Stimulated activated naive CD4-positive, alpha-beta T cell treated with Interleukin-2 at 50 U/mL for 16 hours (primary cell): ENCODE measurements around the gene ZNF280A.
"Not testable (repeated sequence)": the region's sequence is repeated elsewhere in the genome, so short reads cannot be mapped to it uniquely, and the experiment has no call there.

Experiments
- DNase-seq: peaks from one replicate; lab custom pipeline; 2025; lab: John Stamatoyannopoulos, UW

Gene ZNF280A

DNA sequence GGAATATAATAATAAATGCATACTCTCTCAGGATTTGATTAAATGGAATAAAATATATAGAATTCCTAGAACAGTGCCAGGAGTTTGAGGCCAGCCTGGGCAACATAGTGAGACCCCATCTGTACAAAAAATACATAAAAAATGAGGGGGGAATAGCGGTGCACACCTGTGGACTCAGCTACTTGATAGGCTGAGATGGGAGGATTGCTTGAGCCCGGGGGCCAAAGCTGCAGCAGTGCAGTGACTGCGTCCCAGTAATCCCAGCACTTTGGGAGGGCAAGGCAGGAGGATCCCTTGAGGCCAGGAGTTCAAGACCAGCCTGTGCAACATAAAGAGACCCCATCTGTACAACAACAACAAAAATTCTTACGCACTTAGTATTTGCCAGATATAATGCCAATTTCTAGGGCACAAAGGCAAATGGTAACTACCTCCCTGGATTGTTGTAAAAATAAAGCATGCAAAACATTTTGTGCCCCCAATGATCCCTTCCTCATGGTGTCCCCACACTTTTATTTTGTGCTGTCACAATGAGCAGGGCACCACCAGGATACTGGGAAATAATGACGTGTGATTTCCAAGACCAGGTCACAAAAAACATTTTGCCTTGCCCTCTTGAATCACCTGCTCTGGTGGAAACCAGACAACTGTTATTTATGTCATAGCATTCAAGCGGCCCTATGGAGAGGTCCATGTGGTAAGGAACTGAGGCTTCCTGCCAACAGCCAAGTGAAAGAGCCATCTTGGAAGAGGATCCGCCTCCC lies 18.3 kb upstream of the ZNF280A start:
- DNase-seq, result no peak

DNA sequence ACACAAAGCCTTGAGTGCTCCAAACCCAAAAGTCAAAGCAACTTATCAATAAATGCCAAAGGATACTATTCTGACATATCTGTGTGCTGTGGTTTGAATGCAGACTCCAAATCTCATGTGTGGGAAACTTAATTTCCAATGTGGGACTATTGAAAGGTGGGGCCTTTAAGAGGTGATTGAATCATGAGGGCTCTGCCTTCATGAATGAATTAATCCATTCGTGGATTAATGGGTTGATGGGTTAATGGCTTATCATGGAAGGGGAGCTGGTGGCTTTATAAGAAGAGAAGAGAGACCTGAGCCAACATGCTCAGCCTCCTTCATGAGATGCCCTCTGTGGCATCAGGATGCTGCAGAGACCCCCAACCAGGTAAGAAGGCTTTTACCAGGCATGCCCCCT lies 16.8 kb upstream of the ZNF280A start:
- no peak for DNase-seq

DNA sequence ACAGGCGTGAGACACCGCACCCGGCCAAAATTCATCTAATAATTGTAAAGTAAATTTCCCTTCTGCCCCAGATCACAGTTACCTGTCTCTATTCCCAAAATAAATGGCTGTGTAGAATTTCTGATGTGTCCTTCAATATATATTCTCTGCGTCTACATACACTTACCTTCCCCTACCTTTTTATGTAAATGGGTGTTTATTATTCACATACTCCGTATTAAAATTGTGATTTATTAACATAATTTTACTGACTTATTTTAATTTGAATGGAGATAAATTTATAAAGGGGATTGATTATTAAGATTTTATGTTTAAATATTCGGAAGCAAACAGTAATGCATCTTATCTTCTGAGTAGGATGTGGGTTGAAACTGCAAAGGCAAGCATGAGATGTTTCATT lies 16.4 kb upstream of the ZNF280A start:
- no peak for DNase-seq

DNA sequence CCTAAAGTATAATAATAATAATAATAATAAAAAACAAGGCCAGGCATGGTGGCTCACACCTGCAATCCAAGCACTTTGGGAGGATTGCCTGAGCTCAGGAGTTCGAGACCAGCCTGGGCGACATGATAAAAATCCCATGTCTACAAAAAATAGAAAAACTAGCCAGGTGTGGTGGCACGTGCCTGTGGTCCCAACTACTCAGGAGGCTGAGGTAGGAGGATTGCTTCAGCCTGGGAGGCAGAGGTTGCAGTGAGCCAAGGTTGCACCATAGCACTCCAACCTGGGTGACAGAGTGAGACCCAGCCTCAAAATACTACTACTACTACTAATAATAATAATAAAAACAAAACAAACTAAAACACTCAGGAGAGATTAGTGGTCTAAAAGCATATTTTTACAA lies 15.6 kb upstream of the ZNF280A start:
- DNase-seq, result no peak

DNA sequence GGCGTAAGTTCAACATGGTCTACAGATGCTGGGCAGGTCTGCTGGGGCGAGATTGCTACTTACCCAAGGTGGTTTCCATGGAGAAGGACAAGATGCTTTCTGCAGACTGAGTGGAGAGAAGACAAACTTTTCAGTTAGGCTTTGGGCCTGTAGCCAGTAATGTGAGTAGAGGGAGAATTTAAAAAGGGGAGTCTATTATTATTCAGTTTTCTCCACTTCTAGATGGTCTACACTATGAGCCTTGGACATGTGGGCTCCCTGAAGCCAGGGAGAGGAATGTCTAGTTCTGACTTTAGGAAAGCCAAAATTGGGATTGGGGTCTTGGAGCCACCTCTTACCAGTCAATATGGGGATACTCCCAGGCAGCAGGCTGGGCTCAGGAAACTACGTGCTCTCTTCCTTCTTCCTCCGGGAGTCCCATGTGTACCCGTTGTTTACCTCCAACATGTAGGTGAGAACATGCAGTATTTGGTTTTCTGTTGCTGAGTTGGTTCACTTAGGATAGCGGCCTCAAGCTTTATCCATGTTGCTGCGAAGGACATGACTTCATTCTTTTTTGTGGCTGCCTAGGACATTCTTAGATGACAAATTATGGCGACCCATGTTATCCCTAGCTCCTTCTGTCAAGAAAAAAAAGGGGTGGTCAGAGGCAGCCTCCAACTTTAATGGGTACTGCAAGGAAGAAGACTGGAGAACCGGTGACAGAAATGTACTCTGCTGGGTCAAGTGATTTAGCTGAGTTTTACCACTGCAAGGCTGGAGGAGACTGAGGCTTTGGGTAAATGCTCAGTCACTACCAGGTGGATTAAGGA lies 14.7 kb upstream of the ZNF280A start:
- no peak for DNase-seq

DNA sequence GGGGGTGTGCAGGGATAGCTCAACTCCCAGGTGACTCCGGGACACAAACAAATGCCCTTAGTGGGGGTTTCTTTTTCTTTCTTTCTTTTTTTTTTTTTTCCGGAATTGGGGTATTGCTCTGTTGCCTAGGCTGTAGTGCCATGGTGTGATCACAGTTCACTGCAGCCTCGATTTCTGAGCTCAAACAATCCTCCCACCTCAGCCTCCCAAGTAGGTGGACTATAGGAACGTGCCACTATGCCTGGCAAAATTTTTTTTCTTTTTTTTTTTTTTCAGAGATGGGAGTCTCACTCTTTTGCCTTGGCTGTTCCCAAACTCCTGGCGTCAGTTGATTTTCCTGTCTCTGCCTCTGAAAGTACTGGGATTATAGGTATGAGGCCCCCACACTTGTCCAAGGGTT lies 13.8 kb upstream of the ZNF280A start:
- DNase-seq, result no peak

DNA sequence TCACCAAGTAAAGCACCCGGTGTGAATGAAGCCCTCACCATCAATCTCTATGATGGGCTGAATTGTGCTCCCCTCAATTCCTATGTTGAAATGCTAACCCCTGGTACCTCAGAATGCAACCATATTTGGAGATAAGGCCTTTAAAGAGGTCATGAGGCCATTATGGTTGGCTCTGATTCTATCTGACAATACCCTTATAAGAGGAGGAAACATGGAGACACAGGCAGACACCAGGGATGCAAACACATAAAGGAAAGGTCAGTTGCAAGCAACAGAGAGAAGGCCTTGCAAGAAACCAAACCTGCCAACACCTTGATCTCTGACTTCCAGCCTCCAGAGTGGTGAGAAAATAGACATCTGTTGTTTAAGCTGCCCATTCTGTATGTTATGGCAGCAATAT lies 13.3 kb upstream of the ZNF280A start:
- no peak for DNase-seq

DNA sequence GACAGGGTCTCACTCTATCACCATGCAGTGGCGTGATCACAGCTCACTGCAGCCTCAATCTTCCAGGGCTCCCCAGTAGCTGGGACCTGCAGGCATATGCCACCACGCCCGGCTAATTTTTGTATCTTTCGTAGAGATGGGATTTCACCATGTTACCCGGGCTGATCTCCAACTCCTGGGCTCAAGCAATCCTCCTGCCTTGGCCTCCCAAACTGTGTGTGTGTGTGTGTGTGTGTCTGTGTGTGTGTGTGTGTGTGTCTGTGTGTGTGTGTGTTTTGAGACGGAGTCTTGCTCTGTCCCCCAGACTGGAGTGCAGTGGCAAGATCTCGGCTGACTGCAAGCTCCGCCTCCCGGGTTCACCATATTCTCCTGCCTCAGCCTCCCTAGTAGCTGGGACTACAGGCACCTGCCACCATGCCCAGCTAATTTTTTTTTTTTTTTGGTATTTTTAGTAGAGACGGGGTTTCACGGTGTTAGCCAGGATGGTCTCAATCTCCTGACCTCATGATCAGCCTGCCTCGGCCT lies 12.5 kb upstream of the ZNF280A start:
- DNase-seq, result not testable (repeated sequence)

DNA sequence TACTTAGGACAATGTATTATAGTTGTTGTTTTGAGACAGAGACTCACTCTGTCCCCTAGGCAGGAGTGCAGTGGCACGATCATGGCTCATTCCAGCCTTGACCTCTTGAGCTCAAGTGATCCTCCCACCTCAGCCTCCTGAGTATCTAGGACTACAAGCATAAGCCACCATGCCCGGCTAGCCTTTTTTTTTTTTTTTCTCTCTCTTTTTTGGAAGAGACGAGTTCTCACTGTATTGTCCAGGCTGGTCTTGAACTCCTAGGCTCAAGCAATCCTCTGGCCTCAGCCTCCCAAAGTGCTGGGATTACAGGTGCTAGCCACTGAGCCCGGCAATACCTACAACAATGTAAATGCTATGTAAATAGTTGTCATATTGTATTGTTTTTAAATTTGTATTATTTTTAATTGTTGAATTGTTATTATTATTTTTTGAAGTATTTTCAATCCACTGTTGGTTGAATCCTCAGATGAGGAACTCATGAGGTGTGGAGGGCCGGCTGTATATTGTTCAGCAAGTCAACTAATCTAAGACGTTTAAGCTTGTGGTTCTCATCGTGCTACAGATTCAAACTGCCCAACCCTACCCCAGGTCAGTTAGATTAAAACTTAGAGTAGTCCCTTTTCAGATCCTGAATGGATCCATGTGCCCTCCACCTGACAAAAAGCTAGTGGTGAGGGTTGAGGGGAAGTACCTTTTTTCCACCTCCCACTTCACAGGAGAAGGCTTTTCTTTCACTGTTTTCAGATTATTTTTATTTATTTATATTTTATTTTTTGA lies 11.9 kb upstream of the ZNF280A start:
- DNase-seq, result no peak

DNA sequence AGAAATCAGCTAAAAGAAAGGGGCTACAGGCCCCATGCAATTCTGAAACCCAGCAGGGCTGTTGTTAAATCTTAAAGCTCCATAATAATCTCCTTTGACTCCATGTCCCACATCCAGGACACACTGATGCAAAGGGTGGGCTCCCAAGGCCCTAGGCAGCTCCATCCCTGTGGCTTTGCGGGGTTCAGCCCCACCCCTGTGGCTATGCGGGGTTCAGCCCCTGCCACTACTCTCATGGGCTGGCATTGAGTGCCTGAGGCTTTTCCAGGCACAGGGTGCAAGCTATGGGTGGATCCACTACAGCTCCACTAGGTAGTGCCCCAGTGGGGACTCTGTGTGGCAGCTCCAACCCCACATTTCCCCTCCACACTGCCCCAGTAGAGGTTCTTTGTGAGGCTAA lies 8.7 kb upstream of the ZNF280A start:
- DNase-seq, result no peak

DNA sequence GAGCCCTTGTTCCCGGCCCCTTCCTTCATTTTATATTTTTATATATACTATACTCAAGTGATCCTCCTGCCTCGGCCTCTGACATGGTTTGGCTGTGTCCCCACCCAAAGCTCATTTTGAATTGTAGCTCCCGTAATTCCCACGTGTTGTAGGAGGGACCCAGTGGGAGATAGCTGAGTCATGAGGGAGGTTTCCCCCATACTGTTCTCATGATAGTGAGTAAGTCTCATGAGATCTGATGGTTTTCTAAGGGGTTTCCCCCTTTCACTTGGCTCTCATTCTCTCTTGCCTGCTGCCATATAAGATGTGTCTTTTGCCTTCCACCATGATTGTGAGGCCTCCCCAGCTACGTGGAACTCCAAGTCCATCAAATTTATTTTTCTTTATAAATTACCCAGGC lies 7.2 kb upstream of the ZNF280A start:
- DNase-seq, result no peak

DNA sequence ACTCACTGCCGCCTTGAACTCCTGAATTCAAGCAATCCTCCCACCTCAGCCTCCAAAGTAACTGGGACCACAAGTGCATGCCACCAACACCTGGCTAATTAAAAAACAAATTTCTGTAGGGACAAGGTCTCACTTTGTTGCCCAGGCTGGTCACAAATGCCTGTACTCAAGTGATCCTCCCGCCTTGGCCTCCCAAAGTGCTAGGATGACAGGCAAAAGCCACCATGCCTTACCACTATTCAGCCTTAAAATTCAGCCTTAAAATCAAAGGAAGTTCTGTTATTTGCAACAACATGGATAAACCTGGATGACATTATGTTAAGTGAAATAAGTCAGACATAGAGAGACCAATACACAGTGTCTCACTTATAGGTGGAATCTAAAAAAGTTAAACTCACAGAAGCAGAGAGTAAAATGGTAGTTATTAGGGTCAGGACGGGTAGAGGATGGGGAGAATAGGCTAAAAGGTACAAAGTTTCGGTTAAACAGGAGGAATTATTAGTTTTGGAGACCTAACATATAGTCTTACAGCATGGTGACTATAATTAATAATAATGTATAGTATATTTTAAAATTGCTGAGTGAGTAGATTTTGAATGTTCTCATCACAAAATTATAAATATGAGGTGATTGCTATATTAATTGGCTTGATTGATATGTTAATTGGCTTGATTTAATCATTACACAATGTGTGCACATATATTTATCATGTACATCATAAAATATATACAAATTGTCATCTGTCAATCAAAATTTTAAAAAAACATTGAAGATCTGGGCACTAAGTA lies 6.2 kb upstream of the ZNF280A start:
- DNase-seq, result no peak

DNA sequence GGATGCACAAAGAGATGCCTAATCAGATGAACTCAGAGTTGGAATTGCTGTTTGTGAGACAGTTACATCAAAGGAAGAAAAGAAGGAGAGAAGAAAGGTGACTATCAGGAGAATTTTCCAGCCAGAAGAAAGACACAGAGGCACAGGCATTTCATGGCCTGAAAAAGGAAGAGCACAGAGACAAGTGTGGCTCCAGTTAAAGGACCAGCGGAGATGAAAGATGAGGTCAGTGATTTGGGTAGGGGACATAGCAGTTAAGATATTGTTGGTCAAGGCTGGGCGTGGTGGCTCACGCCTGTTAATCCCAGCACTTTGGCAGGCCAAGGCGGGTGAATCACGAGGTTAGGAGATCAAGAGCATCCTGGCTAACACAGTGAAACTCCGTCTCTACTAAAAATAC lies 3.4 kb upstream of the ZNF280A start:
- DNase-seq, result no peak

DNA sequence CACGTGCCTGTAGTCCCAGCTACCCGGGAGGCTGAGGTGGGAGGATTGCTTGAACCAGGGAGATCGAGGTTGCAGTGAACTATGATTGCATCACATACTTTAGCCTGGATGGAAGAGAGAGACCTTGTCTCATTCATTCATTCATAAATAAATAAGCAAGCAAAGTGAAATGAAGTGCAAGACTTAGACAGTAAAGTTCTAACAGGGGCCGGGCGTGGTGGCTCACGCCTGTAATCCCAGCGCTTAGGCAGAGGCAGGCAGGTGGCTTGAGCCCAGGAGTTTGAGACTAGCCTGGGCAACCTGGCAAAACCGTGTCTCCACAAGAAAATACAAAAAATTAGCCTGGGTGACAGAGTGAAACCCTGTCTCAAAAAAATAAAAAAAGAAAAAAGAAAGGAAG lies 1.6 kb upstream of the ZNF280A start:
- no peak for DNase-seq

DNA sequence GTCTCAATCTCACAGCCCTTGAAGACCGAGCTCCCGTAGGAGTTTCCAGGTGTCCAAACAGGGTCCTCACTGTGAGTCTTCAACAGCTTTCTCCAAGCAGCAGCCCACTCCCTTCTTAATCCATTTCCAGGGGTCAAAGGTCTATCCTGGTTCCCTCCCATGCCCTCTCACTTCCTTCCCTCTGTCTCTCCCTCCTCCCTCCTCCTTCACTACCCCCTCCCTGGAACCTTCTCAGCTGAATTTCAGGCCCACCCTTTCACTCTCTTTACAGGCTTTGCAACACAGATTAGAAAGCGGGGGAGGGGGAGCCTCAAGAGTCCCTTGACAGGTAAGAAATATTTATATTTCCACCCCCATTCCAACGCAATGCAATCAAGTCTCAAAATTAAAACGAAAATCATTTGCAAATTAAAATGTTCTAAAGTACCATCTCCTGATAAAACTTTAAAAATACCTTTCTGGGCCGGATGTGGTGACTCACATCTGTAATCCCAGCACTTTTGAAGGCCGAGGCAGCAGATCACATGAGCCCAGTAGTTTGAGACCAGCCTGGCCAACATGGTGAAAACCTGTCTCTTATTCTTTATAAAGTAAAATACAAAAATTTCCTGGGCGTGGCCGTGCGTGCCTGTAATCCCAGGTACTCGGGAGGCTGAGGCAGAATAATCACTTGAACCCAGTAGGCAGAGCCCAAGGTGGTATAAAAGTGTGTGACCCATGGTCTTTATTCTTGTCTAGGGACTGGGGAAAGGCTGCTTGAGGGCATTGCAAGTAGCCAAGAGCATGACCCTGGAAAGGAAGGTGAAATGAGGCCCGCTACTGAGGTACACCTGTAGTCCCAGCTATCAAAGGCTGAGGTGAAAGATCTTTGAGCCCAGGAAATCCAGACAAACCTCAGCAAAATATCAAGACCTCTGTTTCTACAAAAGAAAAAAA lies 865 bp upstream of the ZNF280A start:
- no peak for DNase-seq

DNA sequence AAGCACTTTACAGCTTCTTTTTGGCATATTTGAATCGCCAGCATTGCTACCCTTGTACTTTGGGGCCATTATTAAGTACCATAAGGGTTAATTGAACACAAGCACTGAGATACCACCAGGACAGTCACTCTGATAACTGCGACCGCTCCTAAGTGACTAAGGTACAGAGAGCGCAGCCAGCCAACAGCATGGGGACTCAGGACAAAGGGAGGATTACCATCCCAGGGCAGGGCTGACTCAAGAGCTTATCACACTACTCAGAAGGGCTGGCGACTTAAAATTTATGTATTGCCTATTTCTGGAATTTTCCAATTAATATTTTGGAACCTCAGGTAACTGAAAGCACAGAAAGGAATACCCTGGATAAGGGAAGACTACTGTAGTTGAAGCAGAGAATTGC lies 479 bp downstream of the ZNF280A start:
- DNase-seq, result no peak

DNA sequence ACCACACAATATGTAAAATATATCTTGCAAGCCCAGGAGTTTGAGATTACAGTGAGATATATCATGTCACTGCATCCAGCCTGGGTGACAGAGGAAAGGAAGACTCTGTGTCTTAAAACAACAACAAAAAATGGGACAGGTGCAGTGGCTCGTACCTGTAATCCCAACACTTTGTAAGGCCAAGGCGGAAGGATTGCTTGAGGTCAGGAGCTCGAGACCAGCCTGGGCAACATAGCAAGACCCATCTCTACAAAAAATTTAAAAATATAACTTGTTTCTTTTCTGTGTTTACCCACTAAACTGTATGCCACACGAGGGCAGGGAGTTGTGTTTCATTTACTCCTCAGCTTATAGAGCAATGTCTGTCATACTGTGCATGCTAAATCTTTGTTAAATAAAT lies 3.1 kb downstream of the ZNF280A start:
- DNase-seq, result no peak

DNA sequence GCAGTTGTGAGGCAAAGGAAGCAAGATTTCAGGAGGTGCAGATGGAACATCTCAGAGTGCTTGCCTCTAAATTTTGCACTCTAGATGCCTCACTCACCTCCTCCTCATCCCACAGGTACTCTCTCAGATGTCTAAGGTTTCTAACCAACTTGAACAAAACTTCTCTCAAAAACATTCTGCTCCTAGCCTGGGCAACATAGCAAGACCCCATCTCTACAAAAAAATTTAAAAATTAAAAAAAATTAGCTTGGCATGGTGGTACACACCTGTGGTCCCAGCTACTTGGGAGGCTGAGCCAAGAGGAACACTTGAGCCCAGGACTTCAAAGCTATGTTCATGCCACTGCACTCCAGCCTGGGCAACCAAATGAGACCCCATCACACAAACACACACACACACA lies 4.2 kb downstream of the ZNF280A start:
- no peak for DNase-seq

DNA sequence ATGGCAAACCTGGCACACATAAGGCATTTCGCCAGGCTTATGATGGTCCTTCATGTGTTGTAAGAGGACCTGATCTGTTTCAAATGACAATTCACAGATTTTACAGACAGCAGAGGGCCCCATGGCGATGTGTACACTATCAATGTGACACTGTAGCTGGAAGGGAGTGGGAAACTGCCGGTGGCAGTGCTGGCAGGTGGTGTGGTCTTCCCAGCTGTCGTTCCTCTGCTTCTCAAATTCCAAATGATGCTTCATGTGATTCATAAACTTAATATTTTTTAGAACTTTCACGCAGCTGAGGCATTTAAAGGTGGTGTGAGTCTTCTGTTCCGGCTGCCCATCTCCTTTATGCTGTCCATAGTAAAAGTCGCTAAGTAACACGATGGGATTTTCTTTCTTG lies 5.6 kb downstream of the ZNF280A start:
- not testable (repeated sequence) for DNase-seq

DNA sequence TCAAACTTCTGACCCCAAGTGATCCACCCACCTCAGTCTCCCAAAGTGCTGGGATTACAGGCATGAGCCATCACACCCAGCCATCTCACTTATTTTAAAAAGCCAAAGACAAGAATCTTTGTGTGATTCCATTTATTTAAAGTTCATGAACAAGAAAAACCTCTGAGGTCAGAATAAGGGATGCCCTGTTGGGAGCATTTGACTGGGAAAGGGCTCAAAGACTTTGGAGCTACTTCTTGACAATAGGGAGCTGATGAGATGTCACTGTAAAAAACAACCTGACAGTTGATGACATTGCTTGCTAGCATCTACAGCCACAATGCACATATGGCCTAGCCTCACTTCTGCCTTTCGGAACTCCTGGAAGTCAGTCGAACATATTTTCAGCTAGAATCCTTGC lies 6.5 kb downstream of the ZNF280A start:
- DNase-seq, result no peak

DNA sequence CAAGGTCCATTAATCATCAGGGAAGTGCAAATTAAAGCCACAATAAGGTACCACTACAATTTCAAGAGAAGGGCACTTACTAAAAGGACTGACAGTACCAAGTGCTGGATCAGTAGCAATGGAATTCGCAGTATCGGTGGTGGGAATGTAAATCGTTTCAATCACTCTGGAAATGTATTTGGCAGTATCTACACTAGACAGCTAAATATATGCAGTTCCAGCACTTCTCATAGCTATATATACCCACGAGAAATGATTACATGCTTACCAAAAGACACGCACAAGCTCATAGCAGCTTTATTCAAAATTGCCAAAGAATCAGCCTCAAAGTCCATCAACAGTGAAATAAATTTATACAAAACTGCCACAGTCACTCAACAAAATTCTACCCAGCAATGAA lies 7.1 kb downstream of the ZNF280A start:
- DNase-seq, result no peak
